Endodermal cell (in vitro differentiated cells): ENCODE data around the gene FAM186B. TPM values are rescaled to one million over a fixed set of nuclear protein-coding genes. Genes with fewer than 3 reads are reported as not detected.

Experiments
- DNase-seq: peaks from one replicate; pipeline ENCODE4 v3.0.0-alpha.2; 2017
- H3K27ac ChIP-seq: 2 replicates; pipeline ENCODE4 v1.5.1; 2013; ENCODE audit warnings: mild to moderate bottlenecking, low read depth, low read length, moderate library complexity
- H3K27me3 ChIP-seq: 2 replicates; pipeline ENCODE4 v1.6.1; 2013; ENCODE audit warnings: mild to moderate bottlenecking, low read length, moderate library complexity; ENCODE audit not compliant: insufficient read depth, control insufficient read depth, poor library complexity, severe bottlenecking
- H3K36me3 ChIP-seq: 2 replicates; pipeline ENCODE4 v1.7.0; 2013; ENCODE audit warnings: mild to moderate bottlenecking, low read length, moderate library complexity; ENCODE audit not compliant: control insufficient read depth, insufficient read depth
- H3K4me1 ChIP-seq: one replicate; pipeline ENCODE4 v1.7.0; 2013; ENCODE audit warnings: low read length; ENCODE audit not compliant: control insufficient read depth, insufficient read depth
- H3K4me3 ChIP-seq: 2 replicates; pipeline ENCODE4 v1.5.1; 2013; ENCODE audit warnings: mild to moderate bottlenecking, low read length, moderate library complexity
- H3K9ac ChIP-seq: 2 replicates; pipeline ENCODE4 v1.6.1; 2013; ENCODE audit warnings: mild to moderate bottlenecking, low read length, moderate library complexity; ENCODE audit not compliant: poor library complexity, severe bottlenecking; ENCODE audit errors: extremely low read depth
- H3K9me3 ChIP-seq: 2 replicates; pipeline ENCODE4 v1.6.1; 2013; ENCODE audit warnings: mild to moderate bottlenecking, low read length, moderate library complexity; ENCODE audit not compliant: control insufficient read depth
- H3K27ac Mint-ChIP-seq: 2 replicates; pipeline ENCODE4 v1.8.0; 2020; ENCODE audit warnings: mixed read lengths
- H3K27me3 Mint-ChIP-seq: 2 replicates; pipeline ENCODE4 v1.8.0; 2021; ENCODE audit warnings: mild to moderate bottlenecking, mixed read lengths; ENCODE audit not compliant: insufficient read depth
- H3K36me3 Mint-ChIP-seq: 2 replicates; pipeline ENCODE4 v1.8.0; 2020; ENCODE audit warnings: low read depth, mixed read lengths
- H3K4me1 Mint-ChIP-seq: 2 replicates; pipeline ENCODE4 v1.8.0; 2020; ENCODE audit warnings: mixed read lengths
- H3K4me3 Mint-ChIP-seq: 2 replicates; pipeline ENCODE4 v1.8.0; 2020; ENCODE audit warnings: mild to moderate bottlenecking, moderate library complexity, mixed read lengths
- H3K9me3 Mint-ChIP-seq: 2 replicates; pipeline ENCODE4 v1.8.0; 2020; ENCODE audit warnings: mild to moderate bottlenecking, mixed read lengths
- CTCF ChIP-seq: fragments of 200-600 bp; sonication (generic); conservative IDR thresholded peaks from 2 replicates; pipeline ENCODE4 v1.5.0; 2021; ENCODE audit warnings: antibody characterized with exemption, mild to moderate bottlenecking
- WGBS, 2 experiments: methylation state at CpG; one replicate each; pipeline versions ENCODE4 v1.1.5 to v1.1.7; 2013; ENCODE audit warnings: missing lambda C conversion rate in 2 of 2, mixed read lengths in 1 of 2; ENCODE audit not compliant: insufficient coverage in 1 of 2, insufficient read length in 1 of 2; 5-methylcytosine and 5-hydroxymethylcytosine counted together
- total RNA-seq, 2 donors: library from RNA; stranded (reverse); fragmentation: NEBNext Ultra II Directional in 1 of 2; extraction: Animal tissue kit (Norgen Biotek cat#: 25700) in 1 of 2; gene quantifications; 2 replicates in 1 of 2; 3 replicates in 1 of 2; pipeline ENCODE4 v1.2.1, GENCODE V29; 2021

FAM186B gene
- total RNA-seq, 2 donors from 2014 or later, result 0.22 to 0.26 TPM

DNA sequence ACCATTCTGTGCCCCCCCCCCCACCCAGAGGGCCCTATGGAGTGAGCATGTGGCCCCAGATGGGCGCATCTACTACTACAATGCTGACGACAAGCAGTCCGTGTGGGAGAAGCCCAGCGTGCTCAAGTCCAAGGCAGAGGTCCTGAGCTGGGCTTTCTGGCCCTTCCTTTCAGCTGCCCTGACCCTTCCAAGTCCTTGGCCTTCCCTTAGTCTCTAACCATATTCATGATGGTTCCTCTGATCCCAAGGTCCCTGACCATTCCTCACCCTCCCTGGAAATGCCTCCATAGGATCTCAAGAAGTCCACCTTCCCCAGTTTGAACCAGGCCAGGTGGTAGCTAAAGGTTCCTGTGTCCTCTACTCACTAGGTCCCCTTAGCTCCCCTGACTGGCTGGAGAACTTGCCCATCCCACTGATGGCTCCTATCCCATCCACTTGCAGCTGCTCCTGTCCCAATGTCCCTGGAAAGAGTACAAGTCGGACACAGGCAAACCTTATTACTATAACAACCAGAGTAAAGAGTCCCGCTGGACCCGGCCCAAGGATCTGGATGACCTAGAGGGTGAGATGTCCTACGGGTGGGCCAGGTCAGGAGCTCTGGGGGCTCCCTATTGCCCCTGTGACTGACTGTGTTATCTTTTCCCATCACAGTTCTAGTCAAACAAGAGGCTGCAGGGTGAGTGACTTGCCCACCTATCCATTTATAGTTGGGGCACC, 27.7 kb upstream of the FAM186B start:
- Histone ChIP-seq H3K27me3 (no peaks in the 10 kb centered on the region), H3K4me1 (peaks cover 12% of the 10 kb centered on the region), H3K9me3 (no peaks in the 10 kb centered on the region), H3K27ac (no peak overlapping the region), H3K36me3 (peaks cover 6% of the 10 kb centered on the region), H3K9ac (no peak overlapping the region), H3K4me3 (no peak overlapping the region)
- no peak overlapping the region for H3K27ac Mint-ChIP-seq
- H3K4me1 Mint-ChIP-seq, result peaks cover 21% of the 10 kb centered on the region
- no peak for DNase-seq
- whole genome bisulfite sequencing, 2 experiments, result 94 to 98% methylated on average over 5 to 8 of the region's 8 CpGs
- no peak overlapping the region for H3K4me3 Mint-ChIP-seq
- no peaks in the 10 kb centered on the region for H3K9me3 Mint-ChIP-seq
- no peaks in the 10 kb centered on the region for H3K27me3 Mint-ChIP-seq
- TF ChIP-seq CTCF, result no peak
- H3K36me3 Mint-ChIP-seq, result peaks cover 15% of the 10 kb centered on the region

GRCh38 chr12:49632401-49632800, 27.0 kb upstream of the FAM186B start:
- Mint-ChIP-seq H3K9me3 (no peaks in the 10 kb centered on the region), H3K4me1 (peaks cover 15% of the 10 kb centered on the region), H3K27me3 (no peaks in the 10 kb centered on the region), H3K36me3 (peaks cover 15% of the 10 kb centered on the region), H3K4me3 (no peak overlapping the region), H3K27ac (no peak overlapping the region)
- Histone ChIP-seq H3K27me3 (no peaks in the 10 kb centered on the region), H3K4me3 (no peak overlapping the region), H3K9ac (no peak overlapping the region), H3K9me3 (no peaks in the 10 kb centered on the region), H3K36me3 (peaks cover 5% of the 10 kb centered on the region), H3K4me1 (peaks cover 5% of the 10 kb centered on the region), H3K27ac (no peak overlapping the region)
- DNase-seq, result no peak
- TF ChIP-seq CTCF, result no peak
- 80 to 97% methylated on average over 1 to 8 of the region's 9 CpGs for WGBS, 2 experiments

- no peaks in the 10 kb centered on the region for H3K27me3 ChIP-seq
- H3K9me3 ChIP-seq, result no peaks in the 10 kb centered on the region
- TF ChIP-seq CTCF, result peak; percentile 52
- peaks cover 5% of the 10 kb centered on the region for H3K36me3 ChIP-seq
- WGBS, 2 experiments, result 94% methylated on average over 4 of the region's 6 CpGs
- Mint-ChIP-seq H3K9me3 (no peaks in the 10 kb centered on the region), H3K4me1 (peaks cover 5% of the 10 kb centered on the region), H3K27ac (no peak overlapping the region), H3K36me3 (peaks cover 15% of the 10 kb centered on the region), H3K27me3 (no peaks in the 10 kb centered on the region), H3K4me3 (no peak overlapping the region)
- peak; percentile 59 for DNase-seq
- peaks cover 2% of the 10 kb centered on the region for H3K4me1 ChIP-seq
- H3K4me3 ChIP-seq, result no peak overlapping the region
- no peak overlapping the region for H3K9ac ChIP-seq
- H3K27ac ChIP-seq, result no peak overlapping the region
Measured at GRCh38 chr12:49631336-49631907, 26.0 kb upstream of the FAM186B start.
